CD4-positive, alpha-beta T cell (primary cell): ENCODE data around the gene MASP2. TPM values are rescaled to one million over a fixed set of nuclear protein-coding genes. Genes with fewer than 3 reads are reported as not detected.
"Not testable (repeated sequence)": the region's sequence is repeated elsewhere in the genome, so short reads cannot be mapped to it uniquely, and the experiment has no call there.

Source experiments
- ATAC-seq: fragments of 200-7000 bp; cut with Tn5 transposase; one replicate; pipeline ENCODE4 v1.10.0; 2022; ENCODE audit warnings: mild to moderate bottlenecking; ENCODE audit not compliant: poor library complexity
- CTCF ChIA-PET: fragments of 350-600 bp; sonication (Branson Sonifier 250); formaldehyde crosslinking; loops from one replicate; lab custom pipeline; 2021; ENCODE audit warnings: antibody characterized with exemption, inconsistent platforms; lab: Charles Lee
- POLR2A ChIA-PET: fragments of 350-600 bp; sonication (Branson Sonifier 250); formaldehyde crosslinking; loops from one replicate; lab custom pipeline; 2021; ENCODE audit warnings: antibody characterized with exemption, inconsistent platforms; lab: Charles Lee
- DNase-seq, 14 experiments: peaks; one replicate each; pipeline ENCODE4 v3.0.0-alpha.2; 2013 to 2020; ENCODE audit warnings: mixed read lengths in 2 of 14
- H3K27ac ChIP-seq, 2 donors: one replicate each; pipeline versions ENCODE4 v1.5.1 to v1.7.0; 2013; ENCODE audit warnings: low read length in 2 of 2, low read depth in 1 of 2, mild to moderate bottlenecking in 1 of 2
- H3K27me3 ChIP-seq, 2 experiments: 1 replicate in 1 of 2; 2 replicates in 1 of 2; pipeline versions ENCODE4 v1.6.1 to v1.7.0; 2013; ENCODE audit warnings: low read length in 2 of 2, control low read depth in 1 of 2, mild to moderate bottlenecking in 1 of 2, moderate library complexity in 1 of 2; ENCODE audit not compliant: insufficient read depth in 2 of 2, control insufficient read depth in 1 of 2
- H3K36me3 ChIP-seq: one replicate; pipeline ENCODE4 v1.6.1; 2013; ENCODE audit warnings: low read length, control low read depth; ENCODE audit not compliant: insufficient read depth
- H3K4me1 ChIP-seq: one replicate; pipeline ENCODE4 v1.6.1; 2013; ENCODE audit warnings: low read length, control low read depth; ENCODE audit not compliant: insufficient read depth
- H3K4me3 ChIP-seq: one replicate; pipeline ENCODE4 v1.5.1; 2013; ENCODE audit warnings: mild to moderate bottlenecking, low read length, moderate library complexity
- H3K9me3 ChIP-seq, 2 experiments: 1 replicate in 1 of 2; 2 replicates in 1 of 2; pipeline versions ENCODE4 v1.6.1 to v1.7.0; 2013; ENCODE audit warnings: low read length in 2 of 2, mild to moderate bottlenecking in 2 of 2, control low read depth in 1 of 2, moderate library complexity in 1 of 2; ENCODE audit not compliant: control insufficient read depth in 1 of 2, insufficient read depth in 1 of 2
- H3K27ac Mint-ChIP-seq: one replicate; pipeline ENCODE4 v1.8.0; 2020; ENCODE audit warnings: mixed read lengths
- H3K27me3 Mint-ChIP-seq: one replicate; pipeline ENCODE4 v1.8.0; 2021; ENCODE audit warnings: mixed read lengths
- H3K36me3 Mint-ChIP-seq: one replicate; pipeline ENCODE4 v1.8.0; 2021; ENCODE audit warnings: low read depth, mixed read lengths
- H3K4me1 Mint-ChIP-seq: one replicate; pipeline ENCODE4 v1.8.0; 2021; ENCODE audit warnings: low read depth, mixed read lengths
- H3K4me3 Mint-ChIP-seq: one replicate; pipeline ENCODE4 v1.8.0; 2020; ENCODE audit warnings: mild to moderate bottlenecking, mixed read lengths
- H3K9me3 Mint-ChIP-seq: one replicate; pipeline ENCODE4 v1.8.0; 2020; ENCODE audit warnings: mixed read lengths
- intact Hi-C, 2 experiments: fragments of 100-400 bp; cut with DNase I in 1 of 2; cut with micrococcal nuclease in 1 of 2; formaldehyde crosslinking; loops; one replicate each; pipeline versions ENCODE4 v1.15.1 to v1.9.0; 2023 to 2025; cut with DNase I, micrococcal nuclease
- total RNA-seq, 174 experiments: library from RNA in 2 of 174; stranded (reverse) in 2 of 174; gene quantifications; one replicate each; pipeline ENCODE4 v1.2.3 and lab custom pipeline; 2021 to 2026
- TF ChIP-seq, protein P1 (sequence below): fragments of 200-600 bp; IDR thresholded peaks from one replicate; pipeline ENCODE4 v1.8.0; 2022; ENCODE audit warnings: antibody characterized with exemption, mild to moderate bottlenecking

Gene MASP2
- total RNA-seq, 2 experiments from 2014 or later = 0.27 to 0.53 TPM

DNA sequence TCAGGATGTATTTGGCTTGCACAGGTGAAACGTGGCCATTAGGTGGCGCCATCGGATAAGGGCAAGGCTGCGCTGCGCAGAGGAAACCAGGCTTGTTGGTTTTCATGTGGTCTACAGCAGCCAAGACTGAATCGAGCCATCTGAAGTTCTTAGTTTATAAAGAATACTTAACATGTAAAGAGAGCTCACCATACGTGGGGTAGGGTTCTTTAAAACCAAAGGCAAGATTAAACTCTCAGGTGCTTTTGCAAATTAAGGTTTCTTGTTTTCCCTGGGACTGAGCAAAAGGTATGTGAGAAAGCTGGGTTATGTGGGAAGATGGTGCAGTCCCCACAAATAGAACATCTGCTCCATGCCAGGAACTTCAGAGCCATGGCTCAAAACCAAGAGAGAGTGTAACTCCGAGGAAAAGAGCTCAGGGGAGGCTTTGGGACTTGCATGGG is 9.3 kb downstream of the MASP2 start:
- H3K9me3 ChIP-seq = no peaks in the 10 kb centered on the region
- Mint-ChIP-seq H3K27ac (no peak overlapping the region), H3K9me3 (no peaks in the 10 kb centered on the region), H3K36me3 (no peaks in the 10 kb centered on the region), H3K4me1 (peaks cover 8% of the 10 kb centered on the region), H3K27me3 (peaks cover 6% of the 10 kb centered on the region), H3K4me3 (no peak overlapping the region)
- H3K4me1 ChIP-seq = peaks cover 5% of the 10 kb centered on the region
- TF ChIP-seq, protein P1, sequence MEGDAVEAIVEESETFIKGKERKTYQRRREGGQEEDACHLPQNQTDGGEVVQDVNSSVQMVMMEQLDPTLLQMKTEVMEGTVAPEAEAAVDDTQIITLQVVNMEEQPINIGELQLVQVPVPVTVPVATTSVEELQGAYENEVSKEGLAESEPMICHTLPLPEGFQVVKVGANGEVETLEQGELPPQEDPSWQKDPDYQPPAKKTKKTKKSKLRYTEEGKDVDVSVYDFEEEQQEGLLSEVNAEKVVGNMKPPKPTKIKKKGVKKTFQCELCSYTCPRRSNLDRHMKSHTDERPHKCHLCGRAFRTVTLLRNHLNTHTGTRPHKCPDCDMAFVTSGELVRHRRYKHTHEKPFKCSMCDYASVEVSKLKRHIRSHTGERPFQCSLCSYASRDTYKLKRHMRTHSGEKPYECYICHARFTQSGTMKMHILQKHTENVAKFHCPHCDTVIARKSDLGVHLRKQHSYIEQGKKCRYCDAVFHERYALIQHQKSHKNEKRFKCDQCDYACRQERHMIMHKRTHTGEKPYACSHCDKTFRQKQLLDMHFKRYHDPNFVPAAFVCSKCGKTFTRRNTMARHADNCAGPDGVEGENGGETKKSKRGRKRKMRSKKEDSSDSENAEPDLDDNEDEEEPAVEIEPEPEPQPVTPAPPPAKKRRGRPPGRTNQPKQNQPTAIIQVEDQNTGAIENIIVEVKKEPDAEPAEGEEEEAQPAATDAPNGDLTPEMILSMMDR = peak; percentile 99
- H3K4me3 ChIP-seq = no peak overlapping the region
- H3K27ac ChIP-seq = no peak overlapping the region
- peaks cover 2 to 5% of the 10 kb centered on the region in 2 experiments for H3K27me3 ChIP-seq
- ChIA-PET CTCF (interaction anchor here (0.5 to 2.6 kb wide), 44 partner anchors 11 to 870 kb away, joined by 3 to 53 read pairs (median 4); partner anchors contain the start of genes EXOSC10, FBXO6, MTOR and SRM), POLR2A (interaction anchor here (0.6 to 2.2 kb wide), 8 partner anchors 11 to 608 kb away, joined by 3 to 17 read pairs (median 4); partner anchors contain the start of genes EXOSC10, SRM and TARDBP)
- H3K36me3 ChIP-seq = no peaks in the 10 kb centered on the region
- ATAC-seq (peak; percentile 100), DNase-seq (peak; percentile 81 to 94 (median 89))
- intact Hi-C loops = loop anchor here (1.0 to 5.0 kb wide), 9 partner anchors 23 to 682 kb away; partner anchors contain the start of genes EXOSC10 (in 1 of the 2) and SRM (in 1 of the 2)

DNA sequence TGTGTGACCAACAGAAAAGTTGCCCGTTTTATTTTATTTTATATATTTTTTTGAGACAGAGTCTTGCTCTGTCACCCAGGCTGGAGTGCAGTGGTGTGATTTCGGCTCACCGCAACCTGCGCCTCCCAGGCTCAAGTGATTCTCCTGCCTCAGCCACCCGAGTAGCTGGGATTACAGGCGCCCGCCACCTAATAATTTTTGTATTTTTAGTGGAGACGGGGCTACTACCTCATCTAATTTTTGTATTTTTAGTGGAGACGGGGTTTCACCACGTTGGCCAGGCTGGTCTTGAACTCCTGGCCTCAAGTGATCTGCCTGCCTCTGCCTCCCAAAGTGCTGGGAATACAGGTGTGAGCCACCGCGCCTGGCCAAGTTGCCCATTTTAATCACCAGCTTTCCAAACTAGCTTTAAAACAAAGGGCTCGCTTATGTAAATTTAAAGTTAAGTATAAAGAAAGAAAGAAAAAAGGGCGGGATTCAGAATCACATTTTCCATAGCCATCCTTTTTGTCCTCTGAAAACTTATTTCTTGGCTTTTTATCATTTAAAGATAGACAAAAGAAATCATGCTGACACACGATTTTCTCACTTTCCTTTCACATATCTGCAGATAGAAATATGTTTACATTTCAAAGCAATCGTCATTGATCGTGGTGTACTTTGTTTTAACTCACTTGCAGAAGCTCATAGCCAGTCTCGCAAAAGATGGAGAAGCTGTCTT is 9.9 kb downstream of the MASP2 start:
- not testable (repeated sequence) for H3K4me3 Mint-ChIP-seq, H3K4me3 ChIP-seq, H3K9me3 ChIP-seq, H3K27me3 Mint-ChIP-seq, H3K36me3 ChIP-seq, H3K4me1 ChIP-seq, H3K36me3 Mint-ChIP-seq, H3K4me1 Mint-ChIP-seq, DNase-seq, H3K27me3 ChIP-seq, H3K27ac ChIP-seq, ATAC-seq, H3K9me3 Mint-ChIP-seq, H3K27ac Mint-ChIP-seq
- ChIA-PET CTCF (interaction anchor here (0.5 to 2.6 kb wide), 41 partner anchors 10 to 871 kb away, joined by 3 to 53 read pairs (median 4); partner anchors contain the start of genes EXOSC10, FBXO6, MTOR and SRM), POLR2A (interaction anchor here (1.1 to 2.2 kb wide), 7 partner anchors 10 to 608 kb away, joined by 3 to 17 read pairs (median 5); partner anchors contain the start of genes EXOSC10, SRM and TARDBP)
- intact Hi-C loops = loop anchor here (1.0 to 5.0 kb wide), 9 partner anchors 23 to 682 kb away; partner anchors contain the start of genes EXOSC10 (in 1 of the 2) and SRM (in 1 of the 2)

DNA sequence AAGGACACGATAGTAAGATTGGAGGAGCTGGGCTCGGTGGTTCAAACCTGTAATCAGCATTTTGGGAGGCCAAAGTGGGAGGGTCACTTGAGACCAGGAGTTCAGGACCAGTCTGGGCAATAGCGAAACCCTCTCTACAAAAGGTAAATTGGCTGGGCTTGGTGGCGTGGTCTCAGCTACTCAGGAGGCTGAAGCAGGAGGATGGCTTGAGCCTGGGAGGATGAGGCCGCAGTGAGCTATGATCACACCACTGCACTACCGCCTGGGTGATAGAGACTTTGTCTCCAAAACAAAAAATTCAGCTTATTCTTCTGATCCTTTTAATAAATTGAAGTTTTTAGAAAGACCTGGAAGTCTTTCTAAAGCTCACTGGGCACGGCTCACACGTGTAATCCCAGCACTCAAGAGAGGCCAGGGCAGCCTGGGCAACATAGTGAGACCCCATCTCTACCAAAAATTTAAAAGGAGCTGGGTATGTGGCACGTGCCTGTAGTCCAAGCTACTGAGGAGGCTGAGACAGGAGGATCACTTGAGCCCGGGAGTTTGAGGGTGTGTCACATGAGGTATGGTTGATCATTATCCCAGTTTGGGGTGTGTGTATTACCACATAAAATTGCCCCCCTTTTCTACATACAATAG is 15.3 kb downstream of the MASP2 start:
- no peaks in the 10 kb centered on the region for H3K9me3 Mint-ChIP-seq
- POLR2A ChIA-PET = interaction anchor here (0.6 to 1.5 kb wide), 3 partner anchors 19 to 504 kb away, joined by 3 to 6 read pairs (median 4); partner anchors contain the start of genes EXOSC10 and TARDBP

More for the DNA sequence above, 15.3 kb downstream of the MASP2 start:
- Histone ChIP-seq H3K27me3 (no peaks in the 10 kb centered on the region), H3K27ac (no peak overlapping the region), H3K4me1 (no peaks in the 10 kb centered on the region), H3K4me3 (no peak overlapping the region), H3K36me3 (peaks cover 12% of the 10 kb centered on the region), H3K9me3 (no peaks in the 10 kb centered on the region)
- Mint-ChIP-seq H3K27me3 (no peaks in the 10 kb centered on the region), H3K36me3 (peaks cover 31% of the 10 kb centered on the region), H3K27ac (no peak overlapping the region), H3K4me1 (peaks cover 7% of the 10 kb centered on the region), H3K4me3 (no peak overlapping the region)
- CTCF ChIA-PET = no interaction called here
- no peak for DNase-seq
- no peak for ATAC-seq
- intact Hi-C loops = no loop called here
- TF ChIP-seq, protein P1 = no peak
